G401 (cell line): ENCODE data around the gene PEX1. TPM values are rescaled to one million over a fixed set of nuclear protein-coding genes. Genes with fewer than 3 reads are reported as not detected.
"Not testable (repeated sequence)": the region's sequence is repeated elsewhere in the genome, so short reads cannot be mapped to it uniquely, and the experiment has no call there.

Source experiments
- DNase-seq: peaks from one replicate; pipeline ENCODE4 v3.0.0-alpha.2; 2015; ENCODE audit warnings: low spot score
- in situ Hi-C: cut with HindIII; loops from 2 replicates; pipeline ENCODE4 v1.10.0; 2016; ENCODE audit warnings: low sequenced_read_pairs, mixed read lengths
- total RNA-seq: library from RNA; depleted of rRNA; stranded (reverse); fragments of >200 nt; shearing (Covaris generic); gene quantifications from 2 replicates; pipeline ENCODE4 v1.2.3, GENCODE V29; 2014

PEX1 gene
- total RNA-seq, 1 experiment from 2014 or later = 20.7 TPM

DNA sequence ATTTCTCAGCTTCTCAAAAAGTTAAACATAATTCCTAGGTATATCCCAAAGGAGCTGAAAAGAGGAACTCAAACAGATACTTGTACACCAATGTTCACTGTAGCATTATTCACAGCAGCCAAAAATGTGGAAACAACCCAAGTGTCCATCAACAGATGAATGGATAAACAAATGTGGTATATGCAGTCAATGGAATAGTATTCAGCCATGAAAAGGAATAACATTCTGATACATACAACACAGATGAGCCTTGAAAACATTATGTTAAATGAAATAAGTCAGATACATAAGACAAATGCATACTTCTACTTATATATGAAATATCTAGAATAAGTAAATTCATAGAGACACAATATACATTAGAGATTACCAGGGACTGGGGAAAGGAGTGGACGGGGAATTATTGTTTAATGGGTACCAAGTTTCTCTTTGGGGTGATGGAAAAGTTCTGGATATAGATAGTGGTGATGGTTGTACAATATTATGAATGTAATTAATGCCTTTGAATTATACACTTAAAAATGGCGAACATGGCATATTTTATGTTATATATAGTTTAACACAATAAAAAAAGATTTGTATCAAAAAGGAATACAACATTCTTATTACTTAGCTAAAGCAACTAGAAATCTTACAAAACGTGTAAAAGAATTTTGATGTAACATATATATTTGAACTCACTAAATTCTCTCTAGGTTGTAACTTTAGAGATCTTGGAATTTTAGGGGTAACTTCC lies 15.0 kb downstream of the PEX1 start:
- in situ Hi-C loops = no loop called here
- DNase-seq = no peak

DNA sequence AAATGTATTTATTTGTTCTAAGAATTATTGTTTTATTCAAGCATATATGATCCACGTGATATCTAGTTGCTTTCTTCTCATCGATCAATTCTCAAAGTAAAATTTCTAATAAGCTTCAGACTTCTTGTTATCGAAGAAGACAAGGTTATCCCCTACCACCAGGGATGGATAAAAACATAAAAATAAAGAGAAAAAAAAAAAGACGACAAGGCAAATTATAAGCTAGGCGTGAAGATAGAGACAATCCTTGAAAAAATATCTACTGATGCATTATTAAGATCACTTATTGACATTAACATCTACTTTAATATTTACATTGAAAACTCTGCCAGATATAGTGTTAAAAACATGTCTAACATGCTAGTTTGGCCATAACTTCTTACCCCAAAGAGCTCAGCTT lies 19.4 kb downstream of the PEX1 start:
- DNase-seq = no peak
- in situ Hi-C loops = no loop called here

DNA sequence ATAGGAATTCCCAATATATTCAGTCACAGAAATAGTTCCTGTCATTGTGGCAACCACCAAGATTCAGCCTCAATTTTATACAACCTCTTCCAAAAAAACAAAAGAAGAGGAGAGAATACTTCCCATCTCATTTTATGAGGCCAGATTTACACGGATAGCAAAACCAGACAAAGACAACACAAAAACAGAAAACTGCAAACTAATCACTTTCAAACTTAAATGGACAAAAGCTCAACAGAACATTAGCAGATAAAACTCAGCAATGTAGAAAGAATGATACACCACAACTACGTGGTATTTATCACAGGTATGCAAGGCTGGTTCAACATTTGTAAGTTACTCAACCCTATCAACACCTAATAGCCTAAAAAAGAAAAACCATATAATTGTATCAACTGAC lies 22.0 kb downstream of the PEX1 start:
- no peak for DNase-seq
- in situ Hi-C loops = no loop called here

DNA sequence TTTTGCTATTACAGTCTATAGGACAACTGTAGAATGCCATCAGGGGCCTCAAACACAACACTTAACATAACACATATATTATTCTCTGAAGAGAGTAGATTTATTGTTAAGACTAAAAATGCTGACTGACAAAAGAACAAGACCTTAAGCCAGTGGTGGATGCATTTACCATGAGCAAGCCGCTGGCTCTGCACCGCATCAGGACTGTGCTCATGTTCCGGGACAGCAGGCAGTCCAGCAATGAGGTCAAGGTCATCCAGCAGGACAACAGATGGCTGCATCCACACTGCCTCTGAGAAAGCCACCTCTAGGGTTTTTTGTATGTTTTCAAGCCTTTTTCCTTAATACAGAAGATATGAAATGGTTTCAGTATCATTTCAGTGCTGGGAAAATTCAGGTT lies 23.8 kb downstream of the PEX1 start:
- no peak for DNase-seq

DNA sequence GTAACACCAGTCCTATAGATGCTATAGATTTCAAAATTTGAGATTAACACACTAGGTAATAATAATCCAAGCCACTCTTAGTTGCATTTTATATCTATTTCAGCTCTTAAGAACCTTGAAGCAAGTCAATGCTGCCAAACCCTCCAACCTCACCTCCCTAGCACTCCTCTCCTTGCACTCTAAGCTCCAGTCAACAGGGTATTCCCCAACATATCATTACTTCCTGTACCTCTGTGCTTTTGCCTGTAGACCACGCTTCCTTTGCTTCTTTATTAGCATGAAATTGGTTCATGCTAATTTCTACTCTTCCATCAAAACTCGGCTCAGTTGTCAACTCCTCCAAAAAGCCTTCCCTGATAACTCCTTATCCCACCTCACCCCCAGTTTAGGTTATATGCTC lies 24.6 kb downstream of the PEX1 start:
- in situ Hi-C loops = no loop called here
- DNase-seq = no peak

More for the DNA sequence above, 23.8 kb downstream of the PEX1 start:
- in situ Hi-C loops = no loop called here

DNA sequence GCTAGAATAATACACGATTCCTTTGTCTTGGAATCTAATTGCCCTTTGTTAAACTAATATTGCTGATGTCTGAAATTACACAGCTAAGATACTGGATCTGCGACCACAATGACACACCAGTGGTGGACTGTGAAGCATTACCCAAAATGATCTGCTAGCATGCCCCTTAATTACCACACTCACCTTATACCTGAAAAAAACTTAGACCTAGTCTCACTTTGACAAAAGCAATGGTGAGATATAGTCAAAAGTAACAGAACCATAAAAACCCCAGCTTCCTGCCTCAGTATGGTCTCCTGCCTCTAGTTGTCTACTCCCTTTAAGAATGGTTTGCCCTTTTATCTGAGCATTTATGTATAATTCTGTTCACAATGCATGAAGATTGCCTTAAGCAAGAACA lies 29.8 kb downstream of the PEX1 start:
- in situ Hi-C loops = no loop called here

DNA sequence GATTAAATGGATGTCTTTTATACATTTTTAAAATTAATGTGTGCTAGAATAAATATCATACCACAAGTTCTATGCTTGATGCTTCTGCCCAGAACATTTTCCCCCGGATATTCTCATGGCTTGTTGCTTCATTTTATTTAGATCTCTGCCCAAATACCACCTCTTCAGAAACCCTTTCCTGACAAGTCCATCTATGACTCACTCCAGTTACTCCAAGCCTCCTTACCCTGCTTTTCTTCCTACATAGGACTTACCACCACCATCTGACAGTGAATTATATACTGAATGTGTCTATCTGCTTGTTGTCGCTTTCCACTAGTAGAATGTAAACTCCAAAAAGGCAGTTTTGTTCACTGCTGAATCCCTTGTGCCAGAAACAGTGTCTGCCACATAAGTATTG lies 31.4 kb downstream of the PEX1 start:
- in situ Hi-C loops = no loop called here
- no peak for DNase-seq

More for the DNA sequence above, 29.8 kb downstream of the PEX1 start:
- DNase-seq = no peak

DNA sequence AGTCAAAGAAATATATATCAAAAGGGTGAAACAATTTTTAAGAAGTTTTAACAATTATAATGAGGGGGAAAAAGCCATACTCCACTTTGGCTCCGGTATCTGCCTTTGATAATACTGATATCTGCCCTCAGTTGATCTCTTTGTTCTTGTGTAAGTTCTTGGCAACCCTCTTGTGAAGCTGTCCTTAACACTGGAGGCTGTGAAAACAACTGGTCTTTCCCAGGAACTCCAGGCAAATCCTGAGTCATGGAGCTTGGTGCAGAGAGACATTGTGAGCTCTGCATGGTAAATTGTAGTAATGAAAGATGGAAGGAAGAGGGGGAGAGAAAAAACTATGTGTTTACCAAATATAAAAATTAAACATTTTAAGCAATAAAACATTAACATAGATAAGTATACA lies 38.7 kb downstream of the PEX1 start:
- in situ Hi-C loops = no loop called here
- no peak for DNase-seq

DNA sequence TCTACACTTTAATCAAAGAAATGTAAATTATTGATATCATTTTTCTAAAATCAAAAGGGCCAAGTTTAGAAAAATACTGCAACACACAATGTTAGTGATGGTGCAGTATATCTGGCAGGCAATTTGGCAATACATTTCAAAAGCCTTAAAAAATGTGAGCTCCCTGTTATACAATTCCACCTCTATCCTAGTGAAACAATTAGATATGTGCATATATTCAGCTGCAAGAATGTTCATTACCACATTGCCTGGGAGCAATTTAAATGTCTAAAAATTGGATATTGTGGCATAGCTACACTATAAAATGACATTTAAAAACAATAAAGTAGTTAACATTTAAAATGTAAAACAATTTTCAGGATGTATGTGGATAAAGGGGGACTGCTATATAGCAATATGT lies 40.5 kb downstream of the PEX1 start:
- in situ Hi-C loops = no loop called here

DNA sequence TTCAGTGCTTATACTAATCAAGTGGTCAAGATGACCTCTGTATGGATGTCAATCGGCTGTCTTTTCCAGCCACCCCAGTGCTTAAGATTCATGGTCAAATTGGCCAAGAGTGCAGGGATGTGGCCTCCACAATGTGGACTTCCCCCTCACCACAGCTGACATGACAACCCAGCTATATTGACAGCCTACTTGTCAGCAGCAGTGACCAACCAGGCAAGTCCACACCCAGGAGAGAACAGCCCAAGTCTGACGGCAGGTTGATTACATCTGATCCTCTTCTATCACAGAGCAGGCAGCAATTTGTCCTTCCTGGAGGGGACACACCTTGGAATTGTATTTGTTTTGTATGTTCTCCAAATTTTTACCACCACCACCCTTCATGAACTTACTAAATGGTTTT lies 42.3 kb downstream of the PEX1 start:
- no peak for DNase-seq
- in situ Hi-C loops = no loop called here

More for the DNA sequence above, 40.5 kb downstream of the PEX1 start:
- DNase-seq = no peak

DNA sequence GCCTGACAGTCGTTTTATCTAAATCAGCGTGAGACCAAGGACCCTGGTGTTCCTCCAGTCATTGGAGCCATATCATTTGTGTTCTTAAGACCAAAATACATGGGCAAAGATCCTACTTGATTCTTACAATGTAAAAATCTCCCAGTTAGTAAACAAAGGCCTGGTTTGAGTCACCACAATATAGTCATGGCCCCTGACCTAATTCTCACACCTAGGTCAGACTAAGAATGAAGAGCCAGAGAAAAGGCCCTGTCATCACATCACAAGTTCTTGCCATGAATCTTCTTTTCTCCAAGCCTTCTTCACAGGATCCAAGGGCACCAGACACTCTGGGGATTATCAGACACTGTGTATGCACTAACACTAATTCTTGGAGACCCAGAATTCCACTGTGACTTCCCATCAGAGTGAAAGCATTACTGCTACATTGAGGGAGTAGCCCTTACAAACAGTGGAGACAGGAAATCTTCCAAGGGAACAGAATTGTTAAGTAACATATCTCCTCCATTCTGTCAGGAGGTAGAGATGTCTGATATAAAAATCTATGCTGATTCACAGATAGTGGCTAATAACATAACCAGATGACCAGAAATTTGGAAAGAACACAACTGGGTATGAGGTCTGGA lies 42.9 kb downstream of the PEX1 start:
- in situ Hi-C loops = no loop called here
- DNase-seq = no peak

DNA sequence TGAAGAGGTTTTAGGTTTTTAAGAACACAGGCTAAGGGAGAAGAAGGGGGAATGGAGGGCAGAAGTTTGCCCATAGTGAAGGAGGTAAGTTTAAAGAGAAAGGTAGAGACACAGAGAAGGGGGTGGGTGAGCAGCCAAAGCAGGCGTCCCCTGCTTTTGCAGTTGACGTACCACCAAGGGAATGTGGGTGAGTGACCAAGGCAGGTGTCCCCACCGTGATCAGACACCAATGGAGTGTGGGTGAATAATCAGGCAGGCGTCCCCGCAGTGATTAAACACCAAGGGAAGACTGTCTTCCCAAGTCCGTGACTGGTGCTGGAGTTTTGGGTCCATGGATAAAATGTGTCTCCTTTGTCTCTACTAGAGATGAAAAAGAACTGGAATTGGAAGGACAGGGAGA lies 44.1 kb downstream of the PEX1 start:
- DNase-seq, in situ Hi-C loops: not testable (repeated sequence)

DNA sequence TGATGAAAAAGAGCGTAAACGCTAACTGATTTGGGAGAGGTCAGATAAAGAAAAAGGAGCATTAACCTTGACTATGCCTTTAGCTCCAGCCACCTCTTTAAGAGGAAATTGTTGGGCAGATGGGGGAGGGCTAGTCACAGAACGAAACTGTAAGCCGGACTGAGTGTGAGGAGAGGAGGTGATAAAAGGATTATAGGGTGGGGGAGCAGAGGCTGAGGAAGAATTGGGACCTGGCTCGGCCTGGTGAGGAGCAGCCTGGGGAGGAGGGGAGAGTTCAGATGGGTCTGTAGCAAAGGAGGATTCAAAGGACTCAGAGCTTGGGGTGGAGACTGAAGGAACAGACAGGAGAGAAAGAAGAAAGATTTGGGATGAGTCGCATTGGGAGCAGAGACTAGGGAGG lies 44.7 kb downstream of the PEX1 start:
- in situ Hi-C loops, DNase-seq: not testable (repeated sequence)

DNA sequence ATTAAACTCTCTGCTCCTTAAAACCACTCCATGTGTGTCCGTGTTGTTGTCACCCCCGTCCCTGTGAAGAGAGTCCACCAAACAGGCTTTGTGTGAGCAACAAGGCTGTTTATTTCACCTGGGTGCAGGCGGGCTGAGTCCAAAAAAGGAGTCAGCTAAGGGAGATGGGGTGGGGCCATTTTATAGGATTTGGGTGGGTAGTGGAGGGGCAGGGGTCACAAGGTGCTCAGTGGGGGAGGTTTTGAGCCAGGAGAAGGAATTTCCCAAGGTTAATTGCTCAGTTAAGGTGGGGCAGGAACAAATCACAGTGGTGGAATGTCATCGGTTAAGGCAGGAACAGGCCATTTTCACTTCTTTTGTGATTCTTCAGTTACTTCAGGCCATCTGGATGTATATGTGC lies 49.2 kb downstream of the PEX1 start:
- in situ Hi-C loops = not testable (repeated sequence)

DNA sequence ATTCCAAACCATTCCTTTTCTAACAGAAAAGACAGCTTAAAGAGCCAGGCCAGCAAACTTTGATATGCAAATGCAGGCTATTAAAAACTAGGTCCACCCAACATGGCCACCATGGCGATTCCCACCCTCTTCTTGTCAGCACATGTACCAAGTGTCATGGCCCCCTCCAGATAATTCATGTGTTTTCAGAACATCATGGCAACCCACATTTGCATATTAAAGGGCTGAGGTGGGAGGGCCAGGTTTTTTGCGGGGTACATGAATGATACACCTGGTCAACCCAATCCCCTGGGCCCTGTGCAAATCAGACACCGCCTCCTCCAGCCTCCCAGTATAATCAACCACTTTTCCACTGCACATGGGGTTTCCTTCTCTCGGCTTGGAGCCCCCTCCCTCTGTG lies 49.6 kb downstream of the PEX1 start:
- in situ Hi-C loops = no loop called here
- no peak for DNase-seq

More for the DNA sequence above, 49.2 kb downstream of the PEX1 start:
- DNase-seq = not testable (repeated sequence)

DNA sequence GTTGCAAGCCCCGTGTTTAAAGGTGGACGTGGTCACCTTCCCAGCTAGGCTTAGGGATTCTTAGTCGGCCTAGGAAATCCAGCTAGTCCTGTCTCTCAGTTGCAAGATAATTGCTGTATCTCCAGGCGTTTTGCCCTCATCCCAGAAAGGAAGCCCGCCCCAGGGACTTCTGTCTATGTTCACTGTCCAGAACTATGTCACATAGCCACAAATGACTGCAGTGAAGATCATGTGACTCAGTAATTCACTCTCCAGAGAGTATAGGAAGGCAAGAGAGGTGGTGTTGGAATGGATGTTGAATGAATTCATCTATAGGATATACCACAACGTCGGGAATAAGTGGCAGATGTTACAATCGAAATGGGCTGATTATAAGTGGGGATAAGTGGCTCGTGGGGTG lies 50.2 kb downstream of the PEX1 start:
- no peak for DNase-seq
- in situ Hi-C loops = no loop called here

DNA sequence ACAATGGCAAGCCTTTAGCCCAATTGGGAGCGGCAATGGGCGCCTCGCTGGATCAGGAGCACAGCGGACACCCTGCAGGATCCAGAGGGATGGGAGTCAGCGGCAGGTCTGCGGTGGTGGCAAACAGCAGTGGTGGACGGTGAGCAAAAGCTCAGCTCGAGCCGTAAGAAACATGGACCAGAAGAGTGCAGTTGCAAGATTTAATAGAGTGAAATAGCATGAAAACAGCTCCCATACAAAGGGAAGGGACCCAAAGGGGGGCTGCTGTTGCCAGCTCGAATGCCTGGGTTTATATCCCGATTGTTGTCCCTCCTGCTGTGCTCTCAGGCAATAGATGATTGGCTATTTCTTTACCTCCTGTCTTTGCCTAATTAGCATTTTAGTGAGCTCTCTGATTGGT lies 50.6 kb downstream of the PEX1 start, which contains the start of gene ERVW-1:
ERVW-1 (minus strand) TSS at position 266 of the 400 bp plus-strand sequence. CDS start 7,565 bp downstream, outside the sequence.
- in situ Hi-C loops, DNase-seq: not testable (repeated sequence)

DNA sequence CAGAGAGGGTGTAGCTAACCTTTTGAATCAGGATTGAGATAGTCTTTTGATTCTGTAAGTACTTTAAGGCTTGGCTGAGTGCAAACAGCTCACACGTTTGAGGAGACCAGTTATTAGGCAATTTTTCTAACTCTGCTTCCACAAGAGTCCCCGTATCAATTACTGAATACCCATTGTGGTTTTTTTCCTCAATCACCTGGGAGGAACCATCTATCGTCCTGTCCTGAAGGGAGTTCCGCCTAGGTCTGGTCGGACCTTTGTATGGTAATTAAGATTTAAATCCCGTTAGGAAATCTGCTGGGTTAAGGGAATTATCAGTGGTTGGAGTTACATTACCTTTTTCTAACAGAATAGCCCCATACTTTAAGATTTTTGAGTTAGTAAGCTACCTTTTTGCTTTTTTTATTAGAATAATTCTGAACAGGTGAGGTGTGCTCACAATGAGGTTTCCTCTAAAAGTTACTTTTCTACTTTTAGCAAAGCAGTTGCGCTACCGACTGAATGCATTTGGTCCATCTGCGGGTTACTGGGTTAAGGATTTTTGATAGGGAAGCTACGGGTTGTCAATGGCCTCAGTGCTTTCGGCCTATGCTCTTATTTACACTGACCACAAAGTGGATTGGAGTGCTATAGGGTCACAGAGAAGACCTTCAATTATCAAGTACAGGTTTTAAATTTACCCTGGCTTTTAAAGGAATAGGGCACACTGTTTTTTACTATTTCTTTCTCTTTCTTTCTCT lies 52.3 kb downstream of the PEX1 start:
- DNase-seq, in situ Hi-C loops: not testable (repeated sequence)

DNA sequence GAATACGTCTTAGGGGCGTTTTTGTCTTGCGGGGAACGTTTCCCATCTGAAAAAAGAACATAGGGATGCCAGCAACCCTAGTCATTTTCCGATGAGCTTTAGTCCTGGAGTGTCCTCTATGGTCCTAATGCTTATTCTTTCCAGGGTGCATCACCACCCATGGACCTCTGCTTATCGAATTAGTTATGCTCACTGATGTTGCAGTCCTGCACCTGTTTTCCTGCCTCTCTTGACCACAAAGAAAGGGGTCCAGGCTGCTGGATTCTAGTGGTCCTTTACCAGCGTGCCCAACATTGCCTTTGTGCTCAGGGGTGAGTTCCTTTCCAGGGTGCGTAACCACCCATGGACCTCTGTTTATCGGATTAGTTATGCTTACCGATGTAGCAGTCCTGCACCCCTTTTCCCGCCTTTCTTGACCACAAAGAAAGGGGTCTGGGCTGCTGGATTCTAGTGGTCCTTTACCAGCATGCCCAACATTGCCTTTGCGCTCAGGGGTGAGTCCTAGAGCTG lies 53.0 kb downstream of the PEX1 start:
- DNase-seq, in situ Hi-C loops: not testable (repeated sequence)

DNA sequence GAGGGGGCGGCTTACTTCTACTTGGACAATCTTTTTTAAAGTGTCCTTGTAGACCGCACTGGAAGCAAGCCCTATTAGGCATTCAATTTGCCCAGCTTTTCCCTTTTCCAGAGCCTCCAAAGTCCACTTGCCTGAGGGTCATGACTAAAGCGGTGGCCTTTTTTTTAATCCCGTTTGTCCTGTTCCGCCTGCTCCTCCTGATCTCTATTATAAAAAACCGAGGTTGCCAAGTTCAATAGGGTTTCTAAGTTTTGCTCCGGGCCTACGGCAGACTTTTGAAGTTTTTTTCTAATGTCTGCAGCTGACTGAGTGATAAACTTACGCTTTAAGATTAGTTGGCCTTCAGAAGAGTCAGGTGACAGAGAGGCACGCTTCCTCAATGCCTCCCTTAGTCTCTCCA lies 54.3 kb downstream of the PEX1 start:
- in situ Hi-C loops, DNase-seq: not testable (repeated sequence)
